Fibroblast of the conjunctiva (primary cell): Measurements from ENCODE around the gene TMEM163.

Source experiments
- DNase-seq: peaks from one replicate; pipeline ENCODE4 v3.0.0-alpha.2; 2010; ENCODE audit warnings: low read depth

The TMEM163 gene

GRCh38 chr2:134722728-134723127, 3.9 kb upstream of the TMEM163 start:
- DNase-seq, result no peak

GRCh38 chr2:134721596-134721995, 2.8 kb upstream of the TMEM163 start:
- no peak for DNase-seq

- no peak for DNase-seq
Observed at GRCh38 chr2:134718023-134718816, 580 bp downstream of the TMEM163 start.

DNA sequence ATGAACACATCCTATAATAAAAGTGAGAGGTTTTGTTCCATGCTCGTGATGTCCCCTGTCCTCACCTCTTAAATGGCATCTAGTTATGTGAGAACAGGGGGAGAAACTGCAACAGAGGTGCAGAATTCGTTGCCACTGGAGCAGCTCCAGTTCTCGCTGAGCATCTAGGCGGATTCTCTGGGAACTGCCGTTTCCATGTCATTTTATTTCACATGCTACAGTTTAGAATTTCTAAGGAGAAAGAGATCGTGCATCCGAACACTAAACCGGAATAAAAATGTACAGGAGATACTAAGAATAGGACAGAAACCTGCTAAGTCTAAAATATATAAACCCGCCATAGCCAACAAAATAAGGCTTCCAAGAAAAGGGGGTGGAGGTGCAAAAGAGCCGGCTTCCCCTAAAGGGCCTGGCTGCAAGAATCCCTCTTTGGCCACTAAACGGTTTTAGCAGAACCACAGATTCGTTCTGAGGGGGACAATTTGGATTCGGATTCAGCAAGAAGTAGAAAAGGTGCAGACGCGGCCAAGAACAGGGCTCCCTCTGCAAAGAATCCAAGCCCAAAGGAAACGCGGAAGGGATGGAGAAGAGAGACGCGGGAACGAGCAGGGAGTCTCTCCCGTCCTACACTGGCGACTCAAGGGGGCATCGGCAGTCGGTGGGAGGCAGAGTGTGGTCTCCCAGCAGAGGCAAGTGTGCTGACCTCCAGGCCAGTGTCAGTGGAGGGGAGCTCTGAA, 1.3 kb downstream of the TMEM163 start:
- DNase-seq, result no peak

- no peak for DNase-seq
Observed at GRCh38 chr2:134716721-134717243, 2.0 kb downstream of the TMEM163 start.

GRCh38 chr2:134715932-134716643, 2.7 kb downstream of the TMEM163 start:
- DNase-seq, result no peak

GRCh38 chr2:134714228-134714627, 4.6 kb downstream of the TMEM163 start:
- DNase-seq, result no peak

- no peak for DNase-seq
Observed at GRCh38 chr2:134713606-134714005, 5.2 kb downstream of the TMEM163 start.

DNA sequence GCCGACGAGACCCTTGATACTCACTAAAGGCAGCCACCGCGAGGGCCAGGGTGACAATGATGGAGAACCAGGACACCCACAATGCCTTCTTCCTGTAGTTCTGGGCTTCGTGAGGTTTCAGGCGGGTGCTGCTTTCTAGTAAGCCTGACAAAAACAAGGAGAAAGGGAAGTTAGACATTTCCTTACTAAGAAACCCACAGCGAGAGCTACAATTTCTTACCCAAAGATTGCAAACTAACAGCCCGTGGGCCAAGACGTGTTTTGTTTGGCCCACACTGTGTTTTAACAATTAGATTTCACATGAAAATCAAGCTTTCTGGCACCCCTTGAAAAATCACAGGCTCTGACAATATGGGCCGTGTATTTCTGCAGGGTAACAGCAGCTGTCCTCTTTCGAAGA, 5.6 kb downstream of the TMEM163 start:
- DNase-seq, result no peak

DNA sequence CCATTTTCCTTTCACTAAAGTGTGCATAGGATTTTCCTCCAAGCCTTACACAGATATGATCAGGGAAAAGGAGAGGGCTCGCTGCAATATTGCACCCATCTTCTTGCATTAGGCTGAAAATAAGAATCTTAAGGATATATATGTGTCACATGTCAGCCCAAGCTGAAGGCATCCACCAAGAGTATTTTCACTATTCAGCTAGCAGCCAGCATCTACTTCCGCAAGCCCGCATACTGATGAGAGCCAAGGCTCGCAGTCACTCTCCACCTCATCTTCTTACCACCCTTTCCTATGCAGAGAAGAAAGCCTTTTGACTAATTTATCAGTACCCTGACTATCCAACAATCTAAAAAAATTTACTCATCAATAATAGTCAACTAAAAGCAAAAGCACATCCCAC, 6.1 kb downstream of the TMEM163 start:
- DNase-seq, result no peak

GRCh38 chr2:134712299-134712698, 6.5 kb downstream of the TMEM163 start:
- no peak for DNase-seq

DNA sequence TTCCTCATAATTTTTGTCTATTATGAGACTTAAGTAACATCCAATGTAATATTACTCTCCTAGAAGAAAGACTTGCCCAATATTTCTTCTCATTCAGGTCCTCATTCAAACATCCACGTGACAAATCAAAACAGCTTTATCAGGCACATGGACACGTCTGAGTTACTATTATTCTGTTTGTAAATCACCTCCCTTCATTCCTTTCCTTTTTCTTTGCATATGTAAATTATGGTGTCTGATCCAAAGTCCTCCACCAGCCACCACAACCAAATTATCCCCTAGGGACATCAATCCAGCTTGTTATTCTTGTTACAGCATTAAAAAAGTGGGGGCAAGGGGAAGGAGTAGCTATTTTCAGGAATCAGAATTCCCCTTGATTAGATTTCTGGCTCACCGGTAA, 7.1 kb downstream of the TMEM163 start:
- no peak for DNase-seq

DNA sequence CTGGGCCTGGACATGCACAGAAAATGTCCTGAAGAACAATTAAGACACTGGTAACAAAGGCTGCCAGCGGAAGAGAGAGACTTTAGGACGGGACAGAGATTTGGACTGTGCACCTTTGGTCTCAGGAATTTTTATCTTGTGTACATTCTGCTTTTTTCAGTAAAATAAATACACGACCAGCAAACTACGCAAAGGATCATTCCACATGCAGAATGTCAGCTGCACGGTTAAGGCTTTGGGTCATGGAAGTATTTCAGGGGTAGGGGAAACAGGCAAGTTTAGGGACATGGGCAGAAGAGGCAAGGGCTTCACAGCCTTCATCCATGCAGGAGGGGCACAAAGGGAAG, 11.5 kb downstream of the TMEM163 start:
- DNase-seq, result no peak

DNA sequence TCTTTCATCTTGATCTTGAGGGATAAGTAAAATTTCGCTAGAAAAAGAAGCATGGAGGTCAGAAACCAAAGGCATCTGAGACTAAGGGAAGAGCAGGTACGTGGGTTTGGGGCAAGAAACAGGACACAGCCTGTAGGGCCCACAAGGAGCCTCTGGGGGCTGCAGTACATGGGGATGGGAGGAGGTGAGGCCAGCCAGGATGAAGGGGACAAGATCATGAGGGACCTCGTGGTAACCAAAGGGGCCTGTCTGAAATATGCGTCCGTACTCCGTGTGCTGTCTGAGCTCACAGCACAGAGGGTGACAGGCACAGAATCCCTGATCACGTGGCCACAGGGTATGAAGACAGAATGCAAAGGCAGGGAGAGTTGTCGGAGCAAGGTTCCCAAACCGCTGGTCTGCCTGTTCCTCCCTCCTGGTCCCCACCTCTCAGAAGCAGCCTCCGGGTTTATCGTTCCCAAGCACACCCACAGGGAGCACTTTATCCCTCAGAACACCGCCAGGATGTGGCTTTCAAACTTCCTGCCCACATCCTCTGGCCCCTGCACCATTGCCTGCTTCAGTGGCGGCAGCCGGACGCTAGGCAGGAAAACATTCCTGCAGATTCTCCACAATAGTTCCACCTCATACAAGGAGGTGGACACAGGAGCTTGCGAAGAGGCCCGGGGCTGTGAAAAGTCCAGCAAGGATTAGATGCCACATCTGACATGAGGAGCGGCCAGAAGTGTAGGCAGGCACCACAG, 12.0 kb downstream of the TMEM163 start:
- no peak for DNase-seq

DNA sequence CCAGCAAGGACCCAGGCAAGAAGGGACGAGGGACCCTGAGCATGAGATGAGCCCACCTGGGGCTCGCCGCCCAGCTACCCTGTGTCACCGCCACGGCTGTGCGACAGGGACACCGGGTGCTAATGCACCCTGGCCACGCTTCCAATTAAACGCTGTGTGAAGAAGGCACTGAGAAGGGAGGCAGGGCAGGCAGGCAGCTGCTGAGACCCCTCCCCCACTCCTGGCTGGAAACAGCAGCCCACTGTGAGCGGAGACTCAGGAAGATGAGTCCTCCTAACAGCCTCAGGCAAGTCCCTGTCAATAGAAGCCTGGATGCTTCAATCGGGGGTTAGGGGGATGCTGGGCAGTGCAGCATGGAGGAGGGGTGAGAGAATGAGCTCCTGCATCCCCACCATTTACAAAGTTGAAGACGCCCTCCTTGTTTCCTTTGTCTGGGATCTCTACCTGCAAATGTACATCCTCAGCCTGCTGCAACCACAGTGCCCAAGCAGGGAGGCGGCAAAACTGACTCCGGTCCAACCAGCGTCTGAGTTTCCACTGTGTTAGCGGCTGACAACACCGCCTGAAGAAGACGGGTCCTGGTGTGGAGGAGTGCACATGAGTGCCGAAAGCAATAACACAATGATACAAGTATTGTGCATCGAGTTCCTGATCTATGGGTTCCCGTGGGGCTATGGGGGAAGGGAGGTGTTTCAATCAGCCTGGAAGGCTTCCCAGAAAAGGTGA, 12.8 kb downstream of the TMEM163 start:
- no peak for DNase-seq

DNA sequence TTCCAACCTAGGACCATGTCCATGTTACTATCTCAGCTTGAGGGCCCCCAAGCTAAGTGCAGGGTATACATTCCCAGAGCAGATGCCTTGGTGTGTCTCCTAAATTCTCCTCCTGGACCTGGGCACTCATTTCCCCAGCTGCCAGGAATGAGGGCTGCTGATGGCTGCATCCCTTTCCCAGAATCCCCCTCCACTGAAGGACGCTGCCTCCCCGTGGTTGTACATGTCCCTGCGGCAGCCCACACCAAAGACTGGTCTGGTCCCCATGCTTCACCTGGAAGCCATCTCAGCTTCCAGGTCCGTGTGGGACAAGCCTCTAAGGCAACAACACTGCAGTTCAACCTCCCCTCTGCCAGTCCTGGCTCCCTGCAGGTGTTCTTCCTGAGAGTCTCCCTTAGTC, 14.6 kb downstream of the TMEM163 start:
- DNase-seq, result no peak

DNA sequence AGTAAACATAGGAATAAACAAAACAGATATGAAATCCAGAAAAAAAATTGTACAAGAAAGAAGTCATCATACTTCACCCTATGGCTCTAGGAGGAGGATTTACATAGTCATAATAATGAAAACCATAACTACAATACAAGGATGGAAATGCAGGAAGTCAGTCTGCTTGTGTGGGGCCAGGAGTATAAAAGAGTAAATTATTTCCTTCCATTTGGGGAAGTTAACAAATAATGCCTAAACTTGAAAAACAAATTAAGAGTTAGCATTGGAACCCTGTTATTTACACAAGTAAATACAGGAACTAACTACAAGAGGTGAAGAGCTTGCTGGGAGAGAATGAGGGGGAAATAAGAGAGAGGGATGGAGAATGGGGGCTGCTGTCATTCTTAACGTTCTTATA, 15.4 kb downstream of the TMEM163 start:
- DNase-seq, result no peak

GRCh38 chr2:134700730-134701129, 18.1 kb downstream of the TMEM163 start:
- DNase-seq, result no peak

- no peak for DNase-seq
Observed at GRCh38 chr2:134694411-134694810, 24.4 kb downstream of the TMEM163 start.

DNA sequence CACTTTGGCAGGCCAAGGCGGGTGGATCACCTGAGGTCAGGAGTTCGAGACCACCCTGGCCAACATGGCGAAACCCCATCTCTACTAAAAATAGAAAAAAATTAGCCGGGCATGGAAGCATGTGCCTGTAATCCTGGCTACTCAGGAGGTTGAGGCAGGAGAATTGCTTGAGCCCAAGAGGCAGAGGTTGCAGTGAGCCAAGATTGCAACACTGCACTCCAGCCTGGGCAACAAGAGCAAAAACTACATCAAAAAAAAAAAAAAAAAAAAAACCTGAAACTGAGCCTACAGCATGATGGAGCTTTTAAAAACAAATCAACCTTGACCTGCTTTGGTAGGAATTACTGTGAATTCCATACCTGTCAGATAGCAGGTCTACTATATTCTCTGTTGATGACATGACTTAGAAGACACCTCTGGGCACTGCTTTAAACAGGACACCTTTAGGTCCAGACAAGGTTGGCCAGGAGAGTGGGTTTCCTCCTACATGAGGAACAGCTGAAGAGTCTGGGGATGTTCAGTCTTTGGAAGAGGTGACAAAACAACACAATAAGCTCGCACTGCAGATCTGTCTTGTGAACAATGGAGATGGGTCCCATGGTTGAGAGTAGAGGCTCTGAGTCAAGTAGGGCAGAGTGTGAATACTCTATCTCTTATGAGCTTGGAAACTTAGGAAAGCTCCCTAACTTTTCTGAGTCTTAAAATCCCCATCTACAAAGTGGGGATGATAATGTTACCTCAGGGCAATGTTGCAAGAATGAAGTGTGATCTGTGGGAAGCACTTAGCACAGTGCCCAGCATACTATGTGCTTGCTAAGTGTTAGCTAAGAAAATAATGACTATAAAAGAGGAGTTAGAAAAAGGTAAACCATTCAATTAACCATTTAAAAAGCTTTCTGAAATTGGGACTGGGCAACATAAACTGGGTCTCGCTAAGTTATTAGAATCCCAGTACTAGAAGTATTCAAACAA, 25.2 kb downstream of the TMEM163 start:
- no peak for DNase-seq
